ENCODE results near the gene SSC5D. TPM values are rescaled to one million over a fixed set of nuclear protein-coding genes. Genes with fewer than 3 reads are reported as not detected.
A peak's percentile ranks its signal among the peaks of the same experiment; 100 is the strongest.

SSC5D gene
- total and polyA plus RNA-seq, 2 of the 4 experiments (the other 2 are of a cell fraction), result 1.4 to 19.1 TPM

DNA sequence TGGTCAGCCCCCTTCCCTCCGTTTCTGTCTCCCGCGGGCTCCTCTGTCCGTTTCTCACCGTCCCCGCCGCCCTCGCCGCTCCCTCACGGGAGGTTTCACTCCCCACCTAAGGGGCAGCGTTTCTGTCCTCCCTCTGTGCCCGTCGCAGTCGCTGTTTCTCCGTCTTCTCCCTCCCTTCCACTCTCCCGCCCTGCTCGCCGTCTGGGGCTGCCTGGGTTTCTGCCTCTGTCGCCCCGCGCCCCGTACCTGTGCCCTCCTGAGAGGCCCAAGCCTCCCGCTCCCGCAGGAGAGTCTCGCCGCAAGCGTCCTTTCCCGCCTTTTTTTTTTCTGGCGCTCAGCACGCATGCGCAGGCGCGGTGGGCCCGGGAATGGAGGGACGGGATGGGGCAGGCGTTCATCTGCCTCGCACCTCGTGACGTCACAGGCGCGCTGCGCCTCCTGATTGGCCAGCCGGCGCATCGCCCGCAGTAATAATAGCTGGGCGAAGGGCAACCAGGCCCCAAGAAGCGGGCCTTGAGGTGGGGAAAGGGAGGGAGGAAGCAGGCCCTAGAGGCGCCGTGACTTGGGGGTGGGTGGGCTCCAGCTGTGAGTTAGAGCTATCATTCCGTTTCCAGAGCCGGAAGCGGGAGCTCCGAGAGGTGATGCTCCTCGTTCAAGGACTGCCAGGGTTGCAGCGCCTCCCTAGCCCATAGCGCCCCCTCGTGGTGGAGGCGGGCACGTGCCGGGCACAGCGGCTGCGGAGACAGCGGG is 15.4 kb downstream of the SSC5D start (continued):
- TF ChIP-seq RCOR1 (IDR thresholded peaks at IDR 0.05; ENCODE audit: insufficient replicate concordance, low read length) (no peak), MAZ (IDR thresholded peaks at IDR 0.05; ENCODE audit: borderline replicate concordance, low read depth, low read length) (peak; percentile 11; the same call in 1 of the 2 replicates), POLR2A (IDR thresholded peaks at IDR 0.05; ENCODE audit: low read depth, low read length) (peak; percentile 62; the same call in 1 of the 2 replicates)

DNA sequence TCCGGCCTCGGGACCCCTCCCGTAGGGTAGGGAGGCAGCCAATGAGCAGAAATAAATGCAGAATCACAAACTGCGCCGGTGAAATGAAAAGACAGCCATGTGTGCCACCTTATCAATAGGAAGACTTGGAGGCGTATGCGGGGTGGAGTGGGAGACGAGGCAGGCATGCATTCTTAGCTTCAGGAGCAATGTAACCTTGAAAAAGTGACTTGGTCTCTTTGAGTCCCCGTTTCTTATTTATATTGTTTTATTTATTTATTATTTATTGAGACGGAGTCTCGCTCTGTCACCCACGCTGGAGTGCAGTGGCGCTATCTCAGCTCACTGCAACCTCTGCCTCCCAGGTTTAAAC is 16.0 kb downstream of the SSC5D start:
- Histone ChIP-seq H3K4ac (ENCODE audit: low read depth, low read length) (no peak overlapping the region), H3K27me3 (ENCODE audit: control insufficient read depth, insufficient read depth, low read length) (no peaks in the 10 kb centered on the region), H3K79me1 (ENCODE audit: low read depth in 1 of 2, low read length in 2 of 2) (no peaks in the 10 kb centered on the region), H4K5ac (ENCODE audit: low read depth, low read length) (no peak overlapping the region), H3K9me1 (ENCODE audit: insufficient read depth, low read length) (no peaks in the 10 kb centered on the region), H3K9ac (ENCODE audit: low read depth, low read length) (no peak overlapping the region), H3K36me3 (ENCODE audit: control insufficient read depth, insufficient read depth, low read length) (peaks cover 9% of the 10 kb centered on the region; the same call in 1 of the 2 replicates), H4K91ac (ENCODE audit: insufficient read depth, low read depth, low read length) (no peak overlapping the region), H4K8ac (ENCODE audit: low read depth in 2 of 2, low read length in 2 of 2) (no peak overlapping the region), H3K23ac (ENCODE audit: low read depth, low read length) (no peak overlapping the region), H4K20me1 (ENCODE audit: insufficient read depth, low read length) (no peaks in the 10 kb centered on the region), H2BK120ac (ENCODE audit: low read depth, low read length) (no peak overlapping the region), H2AK9ac (replicated peaks; ENCODE audit: low read depth, low read length, poor library complexity) (peak overlapping the region; percentile 80), H2BK5ac (ENCODE audit: low read depth, low read length, poor library complexity, severe bottlenecking) (no peak overlapping the region), H2AFZ (replicated peaks; ENCODE audit: low read length, poor library complexity) (peak overlapping the region; percentile 97), H3K14ac (replicated peaks; ENCODE audit: low read depth, low read length) (no peak overlapping the region; the same call in 1 of the 2 replicates), H3K4me3 (ENCODE audit: insufficient read depth, low read depth, low read length) (no peak overlapping the region), H2AK5ac (ENCODE audit: low read depth, low read length) (no peak overlapping the region), H3K56ac (ENCODE audit: extremely low read depth, insufficient read depth, low read length) (no peak overlapping the region), H3K9me3 (ENCODE audit: control insufficient read depth, insufficient read depth, low read length) (no peaks in the 10 kb centered on the region), H3K4me2 (ENCODE audit: low read depth, low read length) (peak overlapping the region; percentile 59), H3K18ac (ENCODE audit: low read depth, low read length) (no peak overlapping the region), H3K27ac (ENCODE audit: insufficient read depth, low read length) (no peak overlapping the region), H2BK15ac (ENCODE audit: low read depth, low read length) (no peak overlapping the region), H3K4me1 (ENCODE audit: control insufficient read depth, insufficient read depth, low read length) (no peaks in the 10 kb centered on the region), H2BK20ac (ENCODE audit: low read depth, low read length) (no peak overlapping the region)
- intact Hi-C loops (cut with micrococcal nuclease), result loop anchor here (1.0 to 5.0 kb wide), 3 partner anchors 37 to 363 kb away; partner anchors contain the start of gene UBE2S
- dilution Hi-C loops (cut with HindIII; ENCODE audit: low sequenced_read_pairs, unreplicated experiment), result no loop called here
- WGBS, 2 experiments (ENCODE audit: extremely low coverage in 2 of 2, insufficient read length in 1 of 2), result 58% methylated on average over 3 of the region's 13 CpGs; no CpG with 5 or more reads in 1 of the 2 experiments
- CTCF ChIA-PET, result interaction anchor here (0.5 to 2.0 kb wide), 17 partner anchors 9 to 363 kb away, joined by 3 to 24 read pairs (median 4); partner anchors contain the start of genes NAT14, ZNF628 and ZNF865
- no peak for DNase-seq
- POLR2A ChIA-PET (ENCODE audit: unreplicated experiment), result interaction anchor here (0.7 kb wide), 2 partner anchors 10 to 27 kb away, joined by 3 read pairs; no protein-coding TSS in a partner anchor
- ATAC-seq (ENCODE audit: low read depth), result no peak
- BruUV-seq (replicated peaks), result no TSS peak
- in situ Hi-C loops (cut with MboI; ENCODE audit: low sequenced_read_pairs), result no loop called here
- TF ChIP-seq, protein P1, sequence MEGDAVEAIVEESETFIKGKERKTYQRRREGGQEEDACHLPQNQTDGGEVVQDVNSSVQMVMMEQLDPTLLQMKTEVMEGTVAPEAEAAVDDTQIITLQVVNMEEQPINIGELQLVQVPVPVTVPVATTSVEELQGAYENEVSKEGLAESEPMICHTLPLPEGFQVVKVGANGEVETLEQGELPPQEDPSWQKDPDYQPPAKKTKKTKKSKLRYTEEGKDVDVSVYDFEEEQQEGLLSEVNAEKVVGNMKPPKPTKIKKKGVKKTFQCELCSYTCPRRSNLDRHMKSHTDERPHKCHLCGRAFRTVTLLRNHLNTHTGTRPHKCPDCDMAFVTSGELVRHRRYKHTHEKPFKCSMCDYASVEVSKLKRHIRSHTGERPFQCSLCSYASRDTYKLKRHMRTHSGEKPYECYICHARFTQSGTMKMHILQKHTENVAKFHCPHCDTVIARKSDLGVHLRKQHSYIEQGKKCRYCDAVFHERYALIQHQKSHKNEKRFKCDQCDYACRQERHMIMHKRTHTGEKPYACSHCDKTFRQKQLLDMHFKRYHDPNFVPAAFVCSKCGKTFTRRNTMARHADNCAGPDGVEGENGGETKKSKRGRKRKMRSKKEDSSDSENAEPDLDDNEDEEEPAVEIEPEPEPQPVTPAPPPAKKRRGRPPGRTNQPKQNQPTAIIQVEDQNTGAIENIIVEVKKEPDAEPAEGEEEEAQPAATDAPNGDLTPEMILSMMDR (conservative IDR thresholded peaks at IDR 0.05; ENCODE audit: low read depth, low read length), result no peak
- TF ChIP-seq MAZ (IDR thresholded peaks at IDR 0.05; ENCODE audit: borderline replicate concordance, low read depth, low read length) (no peak), POLR2A (IDR thresholded peaks at IDR 0.05; ENCODE audit: low read depth, low read length) (no peak), CHD1 (IDR thresholded peaks at IDR 0.05; ENCODE audit: low read depth, low read length) (no peak), RFX5 (IDR thresholded peaks at IDR 0.05; ENCODE audit: low read depth, low read length) (no peak), FOS (IDR thresholded peaks at IDR 0.05; ENCODE audit: low read depth, low read length) (no peak), NFE2L2 (IDR thresholded peaks at IDR 0.05; ENCODE audit: low read depth, low read length) (no peak), RCOR1 (IDR thresholded peaks at IDR 0.05; ENCODE audit: insufficient replicate concordance, low read length) (no peak), MXI1 (IDR thresholded peaks at IDR 0.05; ENCODE audit: borderline replicate concordance, low read depth, low read length) (no peak), CEBPB (IDR thresholded peaks at IDR 0.05; ENCODE audit: low read depth, low read length) (no peak), RAD21 (IDR thresholded peaks at IDR 0.05; ENCODE audit: low read length) (no peak), BHLHE40 (IDR thresholded peaks at IDR 0.05; ENCODE audit: low read depth, low read length) (no peak)
- TF ChIP-seq, protein P2, sequence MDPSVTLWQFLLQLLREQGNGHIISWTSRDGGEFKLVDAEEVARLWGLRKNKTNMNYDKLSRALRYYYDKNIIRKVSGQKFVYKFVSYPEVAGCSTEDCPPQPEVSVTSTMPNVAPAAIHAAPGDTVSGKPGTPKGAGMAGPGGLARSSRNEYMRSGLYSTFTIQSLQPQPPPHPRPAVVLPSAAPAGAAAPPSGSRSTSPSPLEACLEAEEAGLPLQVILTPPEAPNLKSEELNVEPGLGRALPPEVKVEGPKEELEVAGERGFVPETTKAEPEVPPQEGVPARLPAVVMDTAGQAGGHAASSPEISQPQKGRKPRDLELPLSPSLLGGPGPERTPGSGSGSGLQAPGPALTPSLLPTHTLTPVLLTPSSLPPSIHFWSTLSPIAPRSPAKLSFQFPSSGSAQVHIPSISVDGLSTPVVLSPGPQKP (IDR thresholded peaks at IDR 0.05; ENCODE audit: borderline replicate concordance, low read depth, low read length), result no peak

Data from IMR-90 (cell line).